ENCODE results near the gene MCAT. TPM values are rescaled to one million over a fixed set of nuclear protein-coding genes. Genes with fewer than 3 reads are reported as not detected.

MCAT gene
- polyA plus RNA-seq, 1 of the 3 experiments (the other 2 are of a cell fraction), result 12.0 TPM

DNA sequence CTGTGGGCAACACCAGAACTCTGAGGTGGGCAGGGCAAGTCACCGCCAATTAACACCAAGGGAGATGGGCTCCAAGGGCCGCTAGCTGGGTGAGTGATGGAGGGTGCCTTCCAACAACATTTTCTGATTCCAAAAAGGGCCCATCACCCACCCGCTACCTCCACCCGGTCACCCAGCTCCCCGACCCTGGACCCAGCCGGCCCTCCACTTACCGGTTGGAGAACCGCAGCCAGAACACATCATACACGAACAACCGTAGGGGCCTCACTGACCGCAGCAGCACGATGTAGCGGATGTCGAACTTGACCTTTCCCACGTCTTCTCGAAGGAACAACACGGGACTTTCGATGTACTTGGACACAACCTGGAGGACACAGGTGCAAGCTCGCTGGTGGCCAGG lies 29.0 kb upstream of the MCAT start:
- no peaks in the 10 kb centered on the region for H3F3A ChIP-seq (replicated peaks; ENCODE audit: insufficient read depth)
- ChIA-PET POLR2A (no interaction called here), CTCF (no interaction called here)
- H3K4me2 ChIP-seq, result no peak overlapping the region
- no peak overlapping the region for H2AFZ ChIP-seq (ENCODE audit: low read depth)
- no peak for DNase-seq
- H3K27me3 ChIP-seq (ENCODE audit: insufficient read depth), result no peaks in the 10 kb centered on the region
- no peak overlapping the region for H3K4me3 ChIP-seq (ENCODE audit: low read depth in 2 of 2, low read length in 1 of 2)
- no peaks in the 10 kb centered on the region for H4K20me1 ChIP-seq (ENCODE audit: insufficient read depth)
- no peak overlapping the region for H3K9ac ChIP-seq
- TF ChIP-seq, protein P1, sequence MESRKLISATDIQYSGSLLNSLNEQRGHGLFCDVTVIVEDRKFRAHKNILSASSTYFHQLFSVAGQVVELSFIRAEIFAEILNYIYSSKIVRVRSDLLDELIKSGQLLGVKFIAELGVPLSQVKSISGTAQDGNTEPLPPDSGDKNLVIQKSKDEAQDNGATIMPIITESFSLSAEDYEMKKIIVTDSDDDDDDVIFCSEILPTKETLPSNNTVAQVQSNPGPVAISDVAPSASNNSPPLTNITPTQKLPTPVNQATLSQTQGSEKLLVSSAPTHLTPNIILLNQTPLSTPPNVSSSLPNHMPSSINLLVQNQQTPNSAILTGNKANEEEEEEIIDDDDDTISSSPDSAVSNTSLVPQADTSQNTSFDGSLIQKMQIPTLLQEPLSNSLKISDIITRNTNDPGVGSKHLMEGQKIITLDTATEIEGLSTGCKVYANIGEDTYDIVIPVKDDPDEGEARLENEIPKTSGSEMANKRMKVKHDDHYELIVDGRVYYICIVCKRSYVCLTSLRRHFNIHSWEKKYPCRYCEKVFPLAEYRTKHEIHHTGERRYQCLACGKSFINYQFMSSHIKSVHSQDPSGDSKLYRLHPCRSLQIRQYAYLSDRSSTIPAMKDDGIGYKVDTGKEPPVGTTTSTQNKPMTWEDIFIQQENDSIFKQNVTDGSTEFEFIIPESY (IDR thresholded peaks at IDR 0.05; ENCODE audit: borderline replicate concordance, low read depth), result no peak
- TF ChIP-seq TEAD4 (IDR thresholded peaks at IDR 0.05; ENCODE audit: borderline replicate concordance, insufficient read depth) (no peak), MAX (IDR thresholded peaks at IDR 0.05; ENCODE audit: low read depth) (no peak), RFX5 (IDR thresholded peaks at IDR 0.05; ENCODE audit: low read length) (no peak), FOXM1 (IDR thresholded peaks at IDR 0.05; ENCODE audit: low read depth) (no peak), NFIC (IDR thresholded peaks at IDR 0.05; ENCODE audit: borderline replicate concordance) (no peak), REST (IDR thresholded peaks at IDR 0.05; ENCODE audit: low read depth, low read length) (no peak), YY1 (IDR thresholded peaks at IDR 0.05; ENCODE audit: low read depth) (no peak)
- no peaks in the 10 kb centered on the region for H3K79me2 ChIP-seq (ENCODE audit: insufficient read depth)
- no peaks in the 10 kb centered on the region for H3K9me3 ChIP-seq
- no peak overlapping the region for H3K27ac ChIP-seq (ENCODE audit: low read depth in 2 of 2, low read length in 1 of 2)
- H3K9me2 ChIP-seq, result no peaks in the 10 kb centered on the region
- peaks cover 0 to 3% of the 10 kb centered on the region in 2 experiments for H3K36me3 ChIP-seq (replicated peaks in 1 of 2; ENCODE audit: control insufficient read depth in 1 of 2, insufficient read depth in 2 of 2, low read length in 1 of 2)
- WGBS (ENCODE audit: low lambda C conversion rate), result 98% methylated on average over 8 of the region's 19 CpGs
- no peaks in the 10 kb centered on the region; a peak in 1 of 4 replicates for H3K4me1 ChIP-seq (ENCODE audit: control insufficient read depth in 1 of 2, insufficient read depth in 2 of 2, low read depth in 1 of 2, low read length in 1 of 2)

DNA sequence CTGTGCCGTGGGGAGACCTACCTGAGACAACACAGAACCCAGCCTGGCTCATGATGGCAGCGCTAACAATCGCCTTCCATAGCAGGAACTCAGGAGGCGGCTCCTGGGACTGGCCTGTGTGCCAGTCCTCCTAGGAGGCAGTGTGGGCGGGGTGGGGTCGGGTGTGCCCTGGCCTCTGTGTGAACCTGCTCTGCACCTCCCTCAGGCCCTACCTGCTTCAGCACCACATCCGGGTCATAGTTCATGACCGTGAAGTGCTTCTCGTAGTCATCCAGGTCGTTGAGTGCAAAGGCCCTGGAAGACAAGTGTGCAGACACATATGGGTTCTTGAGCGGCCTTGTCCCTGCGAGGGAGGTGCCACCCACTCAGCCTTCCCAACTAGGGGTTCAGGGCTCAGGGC lies 28.4 kb upstream of the MCAT start:
- POLR2A ChIA-PET, result no interaction called here
- peaks cover 0 to 3% of the 10 kb centered on the region in 2 experiments for H3K36me3 ChIP-seq (replicated peaks in 1 of 2; ENCODE audit: control insufficient read depth in 1 of 2, insufficient read depth in 2 of 2, low read length in 1 of 2)

More for the DNA sequence above, 28.4 kb upstream of the MCAT start:
- DNase-seq, result no peak
- Histone ChIP-seq H3K9me2 (no peaks in the 10 kb centered on the region), H3K4me1 (ENCODE audit: control insufficient read depth in 1 of 2, insufficient read depth in 2 of 2, low read depth in 1 of 2, low read length in 1 of 2) (no peaks in the 10 kb centered on the region; a peak in 1 of 4 replicates), H3K9me3 (no peaks in the 10 kb centered on the region), H3K27me3 (ENCODE audit: insufficient read depth) (no peaks in the 10 kb centered on the region), H3K27ac (ENCODE audit: low read depth in 2 of 2, low read length in 1 of 2) (no peak overlapping the region), H2AFZ (ENCODE audit: low read depth) (no peak overlapping the region), H3F3A (replicated peaks; ENCODE audit: insufficient read depth) (no peaks in the 10 kb centered on the region), H3K79me2 (ENCODE audit: insufficient read depth) (no peaks in the 10 kb centered on the region), H3K4me3 (ENCODE audit: low read depth in 2 of 2, low read length in 1 of 2) (no peak overlapping the region), H4K20me1 (ENCODE audit: insufficient read depth) (no peaks in the 10 kb centered on the region), H3K9ac (no peak overlapping the region), H3K4me2 (no peak overlapping the region)
- TF ChIP-seq RAD21 (IDR thresholded peaks at IDR 0.05; ENCODE audit: low read length) (no peak), FOXJ3 (CRISPR knock-in tag; IDR thresholded peaks at IDR 0.05) (no peak), MEF2A (IDR thresholded peaks at IDR 0.05; ENCODE audit: borderline replicate concordance, low read depth) (no peak), SMC3 (IDR thresholded peaks at IDR 0.05; ENCODE audit: low read depth, low read length) (no peak), EP300 (IDR thresholded peaks at IDR 0.05; ENCODE audit: borderline replicate concordance in 1 of 2, low read depth in 1 of 2, low read length in 1 of 2) (no peak), SIN3A (IDR thresholded peaks at IDR 0.05; ENCODE audit: borderline replicate concordance, low read depth, low read length) (no peak), NRF1 (IDR thresholded peaks at IDR 0.05; ENCODE audit: low read depth, low read length) (no peak), CHD2 (IDR thresholded peaks at IDR 0.05; ENCODE audit: low read length, partially characterized antibody) (no peak), GATA2 (CRISPR knock-in tag; IDR thresholded peaks at IDR 0.05) (no peak), GABPA (IDR thresholded peaks at IDR 0.05; ENCODE audit: low read depth) (no peak)
- CTCF ChIA-PET, result no interaction called here
- WGBS (ENCODE audit: low lambda C conversion rate), result no CpG with 5 or more reads among the region's 12 CpGs

Measured in SK-N-SH (cell line).